GM18951 (cell line): Measurements from ENCODE around the gene MED4.

Experiments
- POLR2A ChIP-seq: IDR thresholded peaks from 4 replicates; pipeline ENCODE4 v1.6.1; 2011; ENCODE audit warnings: mild to moderate bottlenecking; ENCODE audit not compliant: insufficient read length, insufficient read depth; ENCODE audit errors: extremely low read depth
- in situ Hi-C: fragments of 300-500 bp; cut with MboI; formaldehyde crosslinking; loops from one replicate; pipeline ENCODE4 v1.12.0; 2022; ENCODE audit warnings: low sequenced_read_pairs, mixed read lengths, inconsistent platforms; ENCODE audit not compliant: unreplicated experiment

The MED4 gene

GRCh38 chr13:48116808-48117207 lies 21.9 kb upstream of the MED4 start:
- in situ Hi-C loops, result no loop called here
- no peak for TF ChIP-seq POLR2A

GRCh38 chr13:48113756-48114130 lies 18.8 kb upstream of the MED4 start:
- in situ Hi-C loops, result no loop called here

GRCh38 chr13:48112896-48113755 lies 18.2 kb upstream of the MED4 start:
- in situ Hi-C loops, result no loop called here
- TF ChIP-seq POLR2A, result no peak

More at GRCh38 chr13:48113756-48114130, 18.8 kb upstream of the MED4 start:
- no peak for TF ChIP-seq POLR2A

- no peak for TF ChIP-seq POLR2A
- in situ Hi-C loops, result no loop called here
Measured at GRCh38 chr13:48110931-48111721, 16.2 kb upstream of the MED4 start.

GRCh38 chr13:48110132-48110868 lies 15.4 kb upstream of the MED4 start:
- in situ Hi-C loops, result no loop called here
- TF ChIP-seq POLR2A, result no peak

- no peak for TF ChIP-seq POLR2A
Measured at GRCh38 chr13:48108106-48108505, 13.2 kb upstream of the MED4 start.

GRCh38 chr13:48097793-48098192 lies 2.9 kb upstream of the MED4 start:
- no peak for TF ChIP-seq POLR2A
- in situ Hi-C loops, result no loop called here

More at GRCh38 chr13:48108106-48108505, 13.2 kb upstream of the MED4 start:
- in situ Hi-C loops, result no loop called here

- TF ChIP-seq POLR2A, result no peak
- in situ Hi-C loops, result no loop called here
Measured at GRCh38 chr13:48096670-48097069, 1.8 kb upstream of the MED4 start.

GRCh38 chr13:48094404-48094780 lies 512 bp downstream of the MED4 start:
- TF ChIP-seq POLR2A, result no peak
- in situ Hi-C loops, result no loop called here

GRCh38 chr13:48093588-48093987 lies 1.3 kb downstream of the MED4 start:
- in situ Hi-C loops, result no loop called here

GRCh38 chr13:48086272-48086671 lies 8.6 kb downstream of the MED4 start:
- in situ Hi-C loops, result no loop called here
- no peak for TF ChIP-seq POLR2A

More at GRCh38 chr13:48093588-48093987, 1.3 kb downstream of the MED4 start:
- no peak for TF ChIP-seq POLR2A

GRCh38 chr13:48081739-48082138 lies 13.2 kb downstream of the MED4 start:
- in situ Hi-C loops, result no loop called here
- TF ChIP-seq POLR2A, result no peak

- in situ Hi-C loops, result no loop called here
- TF ChIP-seq POLR2A, result no peak
Measured at GRCh38 chr13:48078251-48078656, 16.6 kb downstream of the MED4 start.
